ENCODE measurements around the gene MMP2.

MMP2 gene

GRCh38 chr16:55476625-55477533 lies 2.1 kb upstream of the MMP2 start:
- H2BK120ac ChIP-seq (ENCODE audit: low read depth, low read length), result no peak overlapping the region
- no peaks in the 10 kb centered on the region for H3K9me3 ChIP-seq (replicated peaks in 1 of 2; ENCODE audit: control insufficient read depth in 2 of 2, insufficient read depth in 1 of 2, low read depth in 1 of 2, low read length in 2 of 2)
- H3K23ac ChIP-seq (ENCODE audit: low read depth, low read length, poor library complexity), result no peak overlapping the region
- peak overlapping the region; percentile 6 for H3K9ac ChIP-seq (ENCODE audit: low read depth, low read length, poor library complexity)
- no peak overlapping the region for H4K8ac ChIP-seq (ENCODE audit: low read depth, low read length)
- peaks cover 0 to 14% (median 0%) of the 10 kb centered on the region in 3 experiments for H3K27me3 ChIP-seq (ENCODE audit: control insufficient read depth in 3 of 3, insufficient read depth in 3 of 3, low read depth in 1 of 3, low read length in 3 of 3)
- H3K14ac ChIP-seq (ENCODE audit: low read length), result no peak overlapping the region
- H3K4me2 ChIP-seq (ENCODE audit: insufficient read depth, low read length, poor library complexity, severe bottlenecking), result no peak overlapping the region
- no peak overlapping the region for H3K27ac ChIP-seq (replicated peaks; ENCODE audit: low read length)
- H3K79me1 ChIP-seq (ENCODE audit: low read depth, low read length), result no peaks in the 10 kb centered on the region
- H3K4me3 ChIP-seq (ENCODE audit: low read length in 2 of 2), result no peak overlapping the region
- no peak overlapping the region for H2BK12ac ChIP-seq (ENCODE audit: low read length)
- H3K18ac ChIP-seq (ENCODE audit: low read length), result no peak overlapping the region
- no peak for DNase-seq (ENCODE audit: low spot score)
- no peak overlapping the region for H2BK15ac ChIP-seq (ENCODE audit: low read length)
- no CpG with 5 or more reads among the region's 6 CpGs for WGBS, 2 donors (ENCODE audit: extremely low coverage in 2 of 2, insufficient read length in 2 of 2, insufficient replicate concordance in 1 of 2)
- H2BK5ac ChIP-seq (ENCODE audit: low read length), result no peak overlapping the region
- peaks cover 7 to 12% of the 10 kb centered on the region in 2 donors for H3K4me1 ChIP-seq (ENCODE audit: control insufficient read depth in 2 of 2, insufficient read depth in 1 of 2, low read depth in 1 of 2, low read length in 2 of 2)
- no peak overlapping the region for H3K4ac ChIP-seq (ENCODE audit: low read length)
- peaks cover 0 to 5% of the 10 kb centered on the region in 2 donors for H3K36me3 ChIP-seq (replicated peaks in 1 of 2; ENCODE audit: control insufficient read depth in 2 of 2, insufficient read depth in 2 of 2, low read length in 2 of 2)
- H4K91ac ChIP-seq (ENCODE audit: low read depth, low read length, poor library complexity), result no peak overlapping the region
- H2AFZ ChIP-seq (ENCODE audit: low read length), result no peak overlapping the region
- H2AK5ac ChIP-seq (ENCODE audit: low read depth, low read length), result no peak overlapping the region

GRCh38 chr16:55477736-55478135 lies 1.3 kb upstream of the MMP2 start:
- Histone ChIP-seq H3K9me3 (replicated peaks in 1 of 2; ENCODE audit: control insufficient read depth in 2 of 2, insufficient read depth in 1 of 2, low read depth in 1 of 2, low read length in 2 of 2) (no peaks in the 10 kb centered on the region), H3K27ac (replicated peaks; ENCODE audit: low read length) (no peak overlapping the region), H2BK5ac (ENCODE audit: low read length) (no peak overlapping the region), H3K9ac (ENCODE audit: low read depth, low read length, poor library complexity) (no peak overlapping the region), H3K23ac (ENCODE audit: low read depth, low read length, poor library complexity) (no peak overlapping the region), H2AK5ac (ENCODE audit: low read depth, low read length) (no peak overlapping the region), H2BK15ac (ENCODE audit: low read length) (no peak overlapping the region), H3K14ac (ENCODE audit: low read length) (no peak overlapping the region), H3K4ac (ENCODE audit: low read length) (no peak overlapping the region), H2BK120ac (ENCODE audit: low read depth, low read length) (no peak overlapping the region), H2BK12ac (ENCODE audit: low read length) (no peak overlapping the region), H3K18ac (ENCODE audit: low read length) (no peak overlapping the region), H3K4me1 (ENCODE audit: control insufficient read depth in 2 of 2, insufficient read depth in 1 of 2, low read depth in 1 of 2, low read length in 2 of 2) (peaks cover 7 to 12% of the 10 kb centered on the region in 2 donors), H4K8ac (ENCODE audit: low read depth, low read length) (no peak overlapping the region), H3K4me2 (ENCODE audit: insufficient read depth, low read length, poor library complexity, severe bottlenecking) (no peak overlapping the region), H3K79me1 (ENCODE audit: low read depth, low read length) (no peaks in the 10 kb centered on the region), H3K27me3 (ENCODE audit: control insufficient read depth in 3 of 3, insufficient read depth in 3 of 3, low read depth in 1 of 3, low read length in 3 of 3) (peaks cover 0 to 14% (median 0%) of the 10 kb centered on the region in 3 experiments), H4K91ac (ENCODE audit: low read depth, low read length, poor library complexity) (no peak overlapping the region), H3K36me3 (replicated peaks in 1 of 2; ENCODE audit: control insufficient read depth in 2 of 2, insufficient read depth in 2 of 2, low read length in 2 of 2) (peaks cover 0 to 14% of the 10 kb centered on the region in 2 donors), H2AFZ (ENCODE audit: low read length) (no peak overlapping the region), H3K4me3 (ENCODE audit: low read length in 2 of 2) (no peak overlapping the region)
- no CpG with 5 or more reads among the region's 3 CpGs for WGBS, 2 donors (ENCODE audit: extremely low coverage in 2 of 2, insufficient read length in 2 of 2, insufficient replicate concordance in 1 of 2)
- DNase-seq (ENCODE audit: low spot score), result no peak

GRCh38 chr16:55479430-55480140 lies 587 bp downstream of the MMP2 start:
- Histone ChIP-seq H4K8ac (ENCODE audit: low read depth, low read length) (peak overlapping the region; percentile 73), H4K91ac (ENCODE audit: low read depth, low read length, poor library complexity) (no peak overlapping the region), H2AFZ (ENCODE audit: low read length) (peak overlapping the region; percentile 98), H2BK120ac (ENCODE audit: low read depth, low read length) (no peak overlapping the region), H3K36me3 (replicated peaks in 1 of 2; ENCODE audit: control insufficient read depth in 2 of 2, insufficient read depth in 2 of 2, low read length in 2 of 2) (peaks cover 3 to 32% of the 10 kb centered on the region in 2 donors), H3K27me3 (ENCODE audit: control insufficient read depth in 3 of 3, insufficient read depth in 3 of 3, low read depth in 1 of 3, low read length in 3 of 3) (peaks cover 0 to 14% (median 0%) of the 10 kb centered on the region in 3 experiments), H2BK15ac (ENCODE audit: low read length) (no peak overlapping the region), H3K4ac (ENCODE audit: low read length) (no peak overlapping the region), H3K14ac (ENCODE audit: low read length) (no peak overlapping the region), H3K23ac (ENCODE audit: low read depth, low read length, poor library complexity) (no peak overlapping the region), H3K9me3 (replicated peaks in 1 of 2; ENCODE audit: control insufficient read depth in 2 of 2, insufficient read depth in 1 of 2, low read depth in 1 of 2, low read length in 2 of 2) (no peaks in the 10 kb centered on the region), H3K4me1 (ENCODE audit: control insufficient read depth in 2 of 2, insufficient read depth in 1 of 2, low read depth in 1 of 2, low read length in 2 of 2) (peaks cover 7 to 12% of the 10 kb centered on the region in 2 donors), H3K18ac (ENCODE audit: low read length) (peak overlapping the region; percentile 95), H3K4me2 (ENCODE audit: insufficient read depth, low read length, poor library complexity, severe bottlenecking) (peak overlapping the region; percentile 83), H3K9ac (ENCODE audit: low read depth, low read length, poor library complexity) (peak overlapping the region; percentile 88), H3K27ac (replicated peaks; ENCODE audit: low read length) (no peak overlapping the region), H3K4me3 (ENCODE audit: low read length in 2 of 2) (peak overlapping the region; percentile 84 to 92), H3K79me1 (ENCODE audit: low read depth, low read length) (no peaks in the 10 kb centered on the region), H2AK5ac (ENCODE audit: low read depth, low read length) (no peak overlapping the region), H2BK12ac (ENCODE audit: low read length) (no peak overlapping the region), H2BK5ac (ENCODE audit: low read length) (no peak overlapping the region)
- no CpG with 5 or more reads among the region's 41 CpGs for WGBS, 2 donors (ENCODE audit: extremely low coverage in 2 of 2, insufficient read length in 2 of 2, insufficient replicate concordance in 1 of 2)
- peak; percentile 37 for DNase-seq (ENCODE audit: low spot score)

- H3K14ac ChIP-seq (ENCODE audit: low read length), result no peak overlapping the region
- no peak overlapping the region for H2AK5ac ChIP-seq (ENCODE audit: low read depth, low read length)
- H3K79me1 ChIP-seq (ENCODE audit: low read depth, low read length), result no peaks in the 10 kb centered on the region
- no peak overlapping the region for H3K27ac ChIP-seq (replicated peaks; ENCODE audit: low read length)
- no peak overlapping the region for H4K8ac ChIP-seq (ENCODE audit: low read depth, low read length)
- no CpG with 5 or more reads among the region's 25 CpGs for WGBS, 2 donors (ENCODE audit: extremely low coverage in 2 of 2, insufficient read length in 2 of 2, insufficient replicate concordance in 1 of 2)
- H2BK12ac ChIP-seq (ENCODE audit: low read length), result no peak overlapping the region
- no peak overlapping the region for H3K4ac ChIP-seq (ENCODE audit: low read length)
- H2AFZ ChIP-seq (ENCODE audit: low read length), result peak overlapping the region; percentile 98
- H2BK120ac ChIP-seq (ENCODE audit: low read depth, low read length), result no peak overlapping the region
- peak overlapping the region; percentile 84 to 92 for H3K4me3 ChIP-seq (ENCODE audit: low read length in 2 of 2)
- no peak overlapping the region for H3K23ac ChIP-seq (ENCODE audit: low read depth, low read length, poor library complexity)
- peak overlapping the region; percentile 83 for H3K4me2 ChIP-seq (ENCODE audit: insufficient read depth, low read length, poor library complexity, severe bottlenecking)
- no peaks in the 10 kb centered on the region for H3K9me3 ChIP-seq (replicated peaks in 1 of 2; ENCODE audit: control insufficient read depth in 2 of 2, insufficient read depth in 1 of 2, low read depth in 1 of 2, low read length in 2 of 2)
- H3K27me3 ChIP-seq (ENCODE audit: control insufficient read depth in 3 of 3, insufficient read depth in 3 of 3, low read depth in 1 of 3, low read length in 3 of 3), result peaks cover 0 to 14% (median 0%) of the 10 kb centered on the region in 3 experiments
- H3K4me1 ChIP-seq (ENCODE audit: control insufficient read depth in 2 of 2, insufficient read depth in 1 of 2, low read depth in 1 of 2, low read length in 2 of 2), result peaks cover 7 to 12% of the 10 kb centered on the region in 2 donors
- no peak overlapping the region for H4K91ac ChIP-seq (ENCODE audit: low read depth, low read length, poor library complexity)
- H2BK15ac ChIP-seq (ENCODE audit: low read length), result no peak overlapping the region
- peak overlapping the region; percentile 75 for H3K9ac ChIP-seq (ENCODE audit: low read depth, low read length, poor library complexity)
- DNase-seq (ENCODE audit: low spot score), result no peak
- peak overlapping the region; percentile 54 for H3K18ac ChIP-seq (ENCODE audit: low read length)
- H2BK5ac ChIP-seq (ENCODE audit: low read length), result no peak overlapping the region
- H3K36me3 ChIP-seq (replicated peaks in 1 of 2; ENCODE audit: control insufficient read depth in 2 of 2, insufficient read depth in 2 of 2, low read length in 2 of 2), result peaks cover 9 to 39% of the 10 kb centered on the region in 2 donors
Measured at GRCh38 chr16:55480228-55480655, 1.2 kb downstream of the MMP2 start.
